Vagina (tissue), 2 donors: ENCODE measurements around the gene GSG1.

ENCODE experiments used
- POLR2A ChIP-seq, 2 donors: fragments of 450-650 bp; IDR thresholded peaks; one replicate each; pipeline ENCODE4 v1.6.1; 2017; ENCODE audit warnings: antibody characterized with exemption in 2 of 2, mild to moderate bottlenecking in 2 of 2, moderate library complexity in 2 of 2
- TF ChIP-seq, protein P1 (sequence below), 3 experiments: fragments of 450-650 bp in 2 of 3; fragments of 200-600 bp in 1 of 3; sonication (generic) in 1 of 3; IDR thresholded peaks; one replicate each; pipeline ENCODE4 v1.5.1; 2017 to 2019; ENCODE audit warnings: antibody characterized with exemption in 3 of 3, mild to moderate bottlenecking in 2 of 3, moderate library complexity in 2 of 3

DNA sequence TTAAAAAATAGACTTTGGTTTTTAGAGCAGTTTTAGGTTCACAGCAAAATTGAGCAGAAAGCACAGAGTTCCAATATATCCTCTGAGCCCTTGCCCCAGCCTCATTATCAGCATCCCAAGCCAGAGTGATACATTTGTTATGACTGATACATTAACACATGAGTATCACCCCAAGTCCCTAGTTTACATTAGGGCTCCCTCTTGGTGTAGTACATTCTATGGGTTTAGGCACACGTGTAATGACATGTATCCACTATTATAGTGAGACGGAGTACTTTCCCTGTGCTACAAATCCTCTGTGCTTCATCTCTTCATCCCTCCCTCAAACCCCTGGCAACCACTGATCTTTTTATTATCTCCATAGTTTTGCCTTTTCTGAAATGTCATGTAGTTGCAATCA, 22.5 kb upstream of the GSG1 start:
- TF ChIP-seq, protein P1, sequence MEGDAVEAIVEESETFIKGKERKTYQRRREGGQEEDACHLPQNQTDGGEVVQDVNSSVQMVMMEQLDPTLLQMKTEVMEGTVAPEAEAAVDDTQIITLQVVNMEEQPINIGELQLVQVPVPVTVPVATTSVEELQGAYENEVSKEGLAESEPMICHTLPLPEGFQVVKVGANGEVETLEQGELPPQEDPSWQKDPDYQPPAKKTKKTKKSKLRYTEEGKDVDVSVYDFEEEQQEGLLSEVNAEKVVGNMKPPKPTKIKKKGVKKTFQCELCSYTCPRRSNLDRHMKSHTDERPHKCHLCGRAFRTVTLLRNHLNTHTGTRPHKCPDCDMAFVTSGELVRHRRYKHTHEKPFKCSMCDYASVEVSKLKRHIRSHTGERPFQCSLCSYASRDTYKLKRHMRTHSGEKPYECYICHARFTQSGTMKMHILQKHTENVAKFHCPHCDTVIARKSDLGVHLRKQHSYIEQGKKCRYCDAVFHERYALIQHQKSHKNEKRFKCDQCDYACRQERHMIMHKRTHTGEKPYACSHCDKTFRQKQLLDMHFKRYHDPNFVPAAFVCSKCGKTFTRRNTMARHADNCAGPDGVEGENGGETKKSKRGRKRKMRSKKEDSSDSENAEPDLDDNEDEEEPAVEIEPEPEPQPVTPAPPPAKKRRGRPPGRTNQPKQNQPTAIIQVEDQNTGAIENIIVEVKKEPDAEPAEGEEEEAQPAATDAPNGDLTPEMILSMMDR (IDR thresholded peaks at IDR 0.05), result no peak
- TF ChIP-seq POLR2A (IDR thresholded peaks at IDR 0.05), result no peak
